K562 (cell line): ENCODE results near the gene FRMD4A. TPM values are rescaled to one million over a fixed set of nuclear protein-coding genes. Genes with fewer than 3 reads are reported as not detected.

Experiments
- ATAC-seq: fragments of 200-7000 bp; cut with Tn5 transposase; 3 replicates; pipeline ENCODE4 v1.9.1; 2020; ENCODE audit warnings: moderate library complexity
- BruUV-seq: library from RNA; stranded (reverse); fragments of 400-500 nt; replicated peaks from 2 replicates; lab custom pipeline; 2021; lab: Mats Ljungman, UMichigan
- CTCF ChIA-PET: fragments of 300-600 bp; formaldehyde crosslinking; extraction: SDS; loops from one replicate; lab custom pipeline; 2021; ENCODE audit warnings: low intra/inter-chr PET ratio; lab: Yijun Ruan, JAX
- POLR2A ChIA-PET: fragments of 300-600, 350-650 bp; sonication (Branson Sonifier 250); formaldehyde crosslinking; extraction: SDS; loops from one replicate; lab custom pipeline; 2021; ENCODE audit warnings: antibody characterized with exemption, inconsistent platforms; lab: Yijun Ruan, JAX
- DNase-seq, 4 experiments: peaks; one replicate each; pipeline versions ENCODE4 v3.0.0 to v3.0.0-alpha.2; 2011 to 2018; ENCODE audit warnings: low spot score in 3 of 4, mixed read lengths in 3 of 4; ENCODE audit errors: extremely low read depth in 1 of 4
- FAIRE-seq: peaks from 2 replicates; lab custom pipeline; 2011; peaks lifted over from hg19 to GRCh38; lab: Jason Lieb, UNC
- H2AFZ ChIP-seq: 2 replicates; pipeline ENCODE4 v1.6.0; 2011; ENCODE audit warnings: low read depth, low read length, control low read depth, inconsistent platforms
- H3K27ac ChIP-seq: fragments of 200-600 bp; 3 replicates; pipeline ENCODE4 v1.8.0; 2011; ENCODE audit warnings: low read depth, mild to moderate bottlenecking, control low read depth, inconsistent platforms, low read length, moderate library complexity, mixed read lengths; ENCODE audit errors: extremely low read depth
- H3K27me3 ChIP-seq, 2 experiments: fragments of 300-600 bp in 1 of 2; 2 replicates in 1 of 2; 3 replicates in 1 of 2; pipeline versions ENCODE4 v1.6.0 to v1.8.0; 2011; ENCODE audit warnings: inconsistent platforms in 2 of 2, low read length in 2 of 2, mild to moderate bottlenecking in 1 of 2, mixed read lengths in 1 of 2, moderate library complexity in 1 of 2; ENCODE audit not compliant: control insufficient read depth in 2 of 2, insufficient read depth in 2 of 2
- H3K36me3 ChIP-seq: fragments of 300-600 bp; 3 replicates; pipeline ENCODE4 v1.8.0; 2011; ENCODE audit warnings: mild to moderate bottlenecking, low read length, inconsistent platforms; ENCODE audit not compliant: control insufficient read depth, insufficient read depth
- H3K4me1 ChIP-seq, 2 experiments: fragments of 200-600 bp in 1 of 2; replicated peaks in 1 of 2; 2 replicates in 1 of 2; 3 replicates in 1 of 2; pipeline versions ENCODE4 v1.5.1 to v1.8.0; 2011; ENCODE audit warnings: inconsistent platforms in 2 of 2, low read length in 2 of 2, mild to moderate bottlenecking in 1 of 2, mixed read lengths in 1 of 2, moderate library complexity in 1 of 2; ENCODE audit not compliant: control insufficient read depth in 2 of 2, insufficient read depth in 2 of 2
- H3K4me2 ChIP-seq: 2 replicates; pipeline ENCODE4 v1.6.1; 2011; ENCODE audit warnings: low read length, control low read depth, inconsistent platforms, mixed read lengths; ENCODE audit not compliant: insufficient read depth
- H3K4me3 ChIP-seq: fragments of 200-600 bp; sonication (generic), shearing (Covaris generic); 2 replicates; pipeline ENCODE4 v1.5.1; 2016; ENCODE audit warnings: control low read depth, inconsistent platforms
- H3K79me2 ChIP-seq: fragments of 200-600 bp; 3 replicates; pipeline ENCODE4 v1.8.0; 2011; ENCODE audit warnings: low read length, inconsistent platforms; ENCODE audit not compliant: control insufficient read depth, insufficient read depth
- H3K9ac ChIP-seq, 2 experiments: 2 replicates each; pipeline versions ENCODE4 v1.6.0 to v1.6.1; 2011; ENCODE audit warnings: low read depth in 2 of 2, low read length in 2 of 2, control low read depth in 1 of 2, inconsistent platforms in 1 of 2, mild to moderate bottlenecking in 1 of 2, mixed read lengths in 1 of 2; ENCODE audit not compliant: insufficient read depth in 1 of 2
- H3K9me1 ChIP-seq: one replicate; pipeline ENCODE4 v1.6.0; 2011; ENCODE audit warnings: inconsistent platforms, mild to moderate bottlenecking, low read length, moderate library complexity; ENCODE audit not compliant: control insufficient read depth, insufficient read depth
- H3K9me3 ChIP-seq: replicated peaks from 2 replicates; pipeline ENCODE4 v1.5.1; 2011; ENCODE audit warnings: low read depth, low read length, inconsistent platforms; ENCODE audit not compliant: control insufficient read depth, insufficient read depth
- H4K20me1 ChIP-seq: replicated peaks from 2 replicates; pipeline ENCODE4 v1.6.1; 2011; ENCODE audit warnings: low read length, inconsistent platforms, mixed read lengths; ENCODE audit not compliant: control insufficient read depth, insufficient read depth
- CBFA2T3 ChIP-seq: fragments of 450-650 bp; IDR thresholded peaks from 2 replicates; pipeline ENCODE4 v1.6.1; 2017
- HDAC8 ChIP-seq: fragments of 450-650 bp; IDR thresholded peaks from 2 replicates; pipeline ENCODE4 v1.6.1; 2016; ENCODE audit warnings: mild to moderate bottlenecking, missing genetic modification characterization, moderate library complexity, missing compliant biosample characterization
- ZFX ChIP-seq: sonication (generic); formaldehyde crosslinking; IDR thresholded peaks from 2 replicates; pipeline ENCODE4 v1.8.0; 2022; ENCODE audit warnings: mild to moderate bottlenecking, missing genetic modification reagents, moderate library complexity
- ZKSCAN1 ChIP-seq: fragments of 150-350 bp; IDR thresholded peaks from 2 replicates; pipeline ENCODE4 v1.6.1; 2016; ENCODE audit warnings: low read depth, low read length
- WGBS: fragments of 100-300 bp; shearing (Covaris generic); methylation state at CpG from one replicate; pipeline ENCODE4 v1.1.6; 2016; ENCODE audit warnings: low coverage, mixed read lengths; ENCODE audit not compliant: insufficient coverage; ENCODE audit errors: missing lambda C conversion rate; 5-methylcytosine and 5-hydroxymethylcytosine counted together
- in situ Hi-C: fragments of 300-500 bp; cut with MboI; formaldehyde crosslinking; loops from 4 replicates; pipeline ENCODE4 v1.15.0; 2018; ENCODE audit warnings: inconsistent platforms, mixed read lengths
- intact Hi-C: fragments of 100-400 bp; cut with micrococcal nuclease; formaldehyde crosslinking; loops from 2 replicates; pipeline ENCODE4 v1.14.2; 2022
- polyA plus RNA-seq, 8 experiments: library from polyadenylated mRNA; depleted of rRNA in 4 of 8; stranded (reverse) in 5 of 8; unstranded in 3 of 8; fragments of >200 nt; fragmentation: Nextera tagmentation in 2 of 8; fragmentation: Illumina TruSeq in 1 of 8; extraction: Ambion mirVana in 2 of 8; extraction: Trizol in 1 of 8; gene quantifications; 2 replicates each; pipeline versions ENCODE4 v1.2.1 to v1.2.3, GENCODE V29; 2011 to 2014; ENCODE audit warnings: inconsistent platforms in 1 of 8, missing spikeins in 1 of 8
- total RNA-seq, 7 experiments: library from RNA; depleted of rRNA in 6 of 7; stranded (reverse); fragments of >200 nt in 6 of 7; fragmentation: Illumina TruSeq in 2 of 7; extraction: Trizol in 2 of 7; gene quantifications; 2 replicates each; pipeline versions ENCODE4 v1.2.1 to v1.2.3, GENCODE V29; 2011 to 2021; ENCODE audit warnings: low replicate concordance in 1 of 7
- TF ChIP-seq, protein P1 (sequence below): fragments of 450-650 bp; IDR thresholded peaks from 2 replicates; pipeline ENCODE4 v1.6.1; 2016; ENCODE audit warnings: borderline replicate concordance

The FRMD4A gene
- total and polyA plus RNA-seq, 9 of the 15 experiments (the other 6 are each of a cell fraction or from before 2014, with no cell fraction given), result 0.80 to 5.2 (median 3.0) TPM

DNA sequence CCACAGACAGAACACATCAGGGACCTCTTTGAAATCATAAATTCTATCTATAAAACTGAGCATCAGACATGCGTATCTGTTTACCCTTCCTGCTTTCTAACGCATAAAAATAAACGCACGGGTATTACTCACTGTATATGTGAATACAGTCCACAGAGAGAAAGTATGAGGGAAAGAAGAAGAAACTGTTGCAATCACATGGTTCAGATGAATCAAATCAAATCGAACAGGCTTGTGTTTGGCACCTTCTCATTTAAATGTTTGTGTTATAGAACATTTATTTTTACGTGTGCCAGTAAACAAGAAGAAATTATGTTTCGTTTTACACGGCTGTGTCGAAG is 322.0 kb downstream of the FRMD4A start:
- H3K9me3 ChIP-seq, result no peaks in the 10 kb centered on the region
- H3K4me3 ChIP-seq, result no peak overlapping the region
- POLR2A ChIA-PET, result no interaction called here
- no peak for TF ChIP-seq ZFX (CRISPR knock-in tag)
- TF ChIP-seq, protein P1, sequence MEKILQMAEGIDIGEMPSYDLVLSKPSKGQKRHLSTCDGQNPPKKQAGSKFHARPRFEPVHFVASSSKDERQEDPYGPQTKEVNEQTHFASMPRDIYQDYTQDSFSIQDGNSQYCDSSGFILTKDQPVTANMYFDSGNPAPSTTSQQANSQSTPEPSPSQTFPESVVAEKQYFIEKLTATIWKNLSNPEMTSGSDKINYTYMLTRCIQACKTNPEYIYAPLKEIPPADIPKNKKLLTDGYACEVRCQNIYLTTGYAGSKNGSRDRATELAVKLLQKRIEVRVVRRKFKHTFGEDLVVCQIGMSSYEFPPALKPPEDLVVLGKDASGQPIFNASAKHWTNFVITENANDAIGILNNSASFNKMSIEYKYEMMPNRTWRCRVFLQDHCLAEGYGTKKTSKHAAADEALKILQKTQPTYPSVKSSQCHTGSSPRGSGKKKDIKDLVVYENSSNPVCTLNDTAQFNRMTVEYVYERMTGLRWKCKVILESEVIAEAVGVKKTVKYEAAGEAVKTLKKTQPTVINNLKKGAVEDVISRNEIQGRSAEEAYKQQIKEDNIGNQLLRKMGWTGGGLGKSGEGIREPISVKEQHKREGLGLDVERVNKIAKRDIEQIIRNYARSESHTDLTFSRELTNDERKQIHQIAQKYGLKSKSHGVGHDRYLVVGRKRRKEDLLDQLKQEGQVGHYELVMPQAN, result no peak
- TF ChIP-seq CBFA2T3, result no peak
- no peak for TF ChIP-seq ZKSCAN1
- no peak for TF ChIP-seq HDAC8
- H3K27ac ChIP-seq, result no peak overlapping the region
- H4K20me1 ChIP-seq, result no peaks in the 10 kb centered on the region
- no peaks in the 10 kb centered on the region for H3K36me3 ChIP-seq
- H2AFZ ChIP-seq, result no peak overlapping the region
- H3K79me2 ChIP-seq, result no peaks in the 10 kb centered on the region
- no peaks in the 10 kb centered on the region for H3K9me1 ChIP-seq
- H3K4me2 ChIP-seq, result no peak overlapping the region
- FAIRE-seq (no peak), ATAC-seq (no peak), DNase-seq (no peak)
- BruUV-seq, result no TSS peak
- no peaks in the 10 kb centered on the region for H3K4me1 ChIP-seq
- 0% methylated on average over 9 of the region's 9 CpGs for WGBS
- H3K27me3 ChIP-seq, result peaks cover 7 to 45% of the 10 kb centered on the region in 2 experiments; a peak in 4 of 5 replicates
- no peak overlapping the region for H3K9ac ChIP-seq
- intact Hi-C loops (no loop called here), in situ Hi-C loops (no loop called here)
- CTCF ChIA-PET, result no interaction called here
